GM12878 (cell line): ENCODE results near the gene CIDEC.

ENCODE experiments used
- CEBPB ChIP-seq, 2 experiments: fragments of 150-350 bp in 1 of 2; IDR thresholded peaks; 2 replicates each; pipeline ENCODE4 v1.6.1; 2012 to 2014; ENCODE audit warnings: low read depth in 2 of 2, low read length in 2 of 2, borderline replicate concordance in 1 of 2, inconsistent platforms in 1 of 2
- EP300 ChIP-seq, 2 experiments: fragments of 150-350 bp in 1 of 2; IDR thresholded peaks; 2 replicates each; pipeline ENCODE4 v1.6.1; 2011 to 2012; ENCODE audit warnings: low read depth in 2 of 2, low read length in 2 of 2, borderline replicate concordance in 1 of 2, improper control_type of control experiment in 1 of 2, inconsistent platforms in 1 of 2; ENCODE audit not compliant: control insufficient read depth in 1 of 2
- ETV6 ChIP-seq, 2 experiments: fragments of 450-650 bp in 1 of 2; IDR thresholded peaks in 1 of 2; conservative IDR thresholded peaks in 1 of 2; 2 replicates each; pipeline ENCODE4 v1.6.1; 2014; ENCODE audit warnings: antibody characterized with exemption in 1 of 2, borderline replicate concordance in 1 of 2, low read depth in 1 of 2, mild to moderate bottlenecking in 1 of 2, moderate library complexity in 1 of 2
- NR2C1 ChIP-seq: fragments of 450-650 bp; IDR thresholded peaks from 2 replicates; pipeline ENCODE4 v1.6.1; 2017; ENCODE audit warnings: antibody characterized with exemption, mild to moderate bottlenecking, moderate library complexity
- POLR2A ChIP-seq: IDR thresholded peaks from 2 replicates; pipeline ENCODE4 v1.6.1; 2011; ENCODE audit warnings: low read depth, mild to moderate bottlenecking, low read length
- TF ChIP-seq, protein P1 (sequence below), 3 experiments: IDR thresholded peaks in 2 of 3; conservative IDR thresholded peaks in 1 of 3; 2 replicates each; pipeline ENCODE4 v1.5.1; 2011; ENCODE audit warnings: low read depth in 3 of 3, low read length in 3 of 3, mild to moderate bottlenecking in 3 of 3, control low read depth in 2 of 3, moderate library complexity in 2 of 3, inconsistent platforms in 1 of 3, mixed read lengths in 1 of 3; ENCODE audit not compliant: control insufficient read depth in 2 of 3, insufficient read depth in 1 of 3; ENCODE audit errors: extremely low read depth in 1 of 3
- TF ChIP-seq, protein P2 (sequence below): IDR thresholded peaks from 2 replicates; pipeline ENCODE4 v1.6.1; 2011; ENCODE audit warnings: low read depth, mild to moderate bottlenecking, low read length, moderate library complexity, borderline replicate concordance; ENCODE audit errors: extremely low read depth

DNA sequence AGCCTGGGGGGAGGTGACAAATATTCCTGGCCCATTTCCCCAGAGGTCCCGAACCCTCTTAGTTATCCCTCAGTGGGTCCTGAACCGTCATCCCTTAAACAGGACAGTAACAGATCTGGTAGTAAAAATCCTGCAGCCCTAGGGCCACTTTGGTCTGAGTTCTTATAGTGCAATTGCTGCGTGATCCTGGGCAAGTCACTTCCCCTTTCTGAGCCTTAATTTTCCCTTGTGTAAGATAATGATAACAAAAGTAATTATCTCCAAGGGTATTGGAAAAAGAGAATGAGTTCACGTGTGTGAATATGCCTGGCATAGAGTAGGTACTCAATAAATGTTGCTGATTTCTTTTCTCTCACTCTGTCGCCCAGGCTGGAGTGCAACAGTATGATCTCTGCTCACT is 7.4 kb upstream of the CIDEC start:
- TF ChIP-seq NR2C1 (no peak), ETV6 (conservative IDR thresholded peaks at IDR 0.05 in 1 of 2, IDR thresholded peaks at IDR 0.05 in 1 of 2; ENCODE audit: borderline replicate concordance in 1 of 2, low read depth in 1 of 2) (no peak), CEBPB (IDR thresholded peaks at IDR 0.05; ENCODE audit: borderline replicate concordance in 1 of 2, low read depth in 2 of 2, low read length in 2 of 2) (no peak), POLR2A (no peak), EP300 (IDR thresholded peaks at IDR 0.05; ENCODE audit: borderline replicate concordance in 1 of 2, control insufficient read depth in 1 of 2, low read depth in 2 of 2, low read length in 2 of 2) (no peak)
- TF ChIP-seq, protein P1, sequence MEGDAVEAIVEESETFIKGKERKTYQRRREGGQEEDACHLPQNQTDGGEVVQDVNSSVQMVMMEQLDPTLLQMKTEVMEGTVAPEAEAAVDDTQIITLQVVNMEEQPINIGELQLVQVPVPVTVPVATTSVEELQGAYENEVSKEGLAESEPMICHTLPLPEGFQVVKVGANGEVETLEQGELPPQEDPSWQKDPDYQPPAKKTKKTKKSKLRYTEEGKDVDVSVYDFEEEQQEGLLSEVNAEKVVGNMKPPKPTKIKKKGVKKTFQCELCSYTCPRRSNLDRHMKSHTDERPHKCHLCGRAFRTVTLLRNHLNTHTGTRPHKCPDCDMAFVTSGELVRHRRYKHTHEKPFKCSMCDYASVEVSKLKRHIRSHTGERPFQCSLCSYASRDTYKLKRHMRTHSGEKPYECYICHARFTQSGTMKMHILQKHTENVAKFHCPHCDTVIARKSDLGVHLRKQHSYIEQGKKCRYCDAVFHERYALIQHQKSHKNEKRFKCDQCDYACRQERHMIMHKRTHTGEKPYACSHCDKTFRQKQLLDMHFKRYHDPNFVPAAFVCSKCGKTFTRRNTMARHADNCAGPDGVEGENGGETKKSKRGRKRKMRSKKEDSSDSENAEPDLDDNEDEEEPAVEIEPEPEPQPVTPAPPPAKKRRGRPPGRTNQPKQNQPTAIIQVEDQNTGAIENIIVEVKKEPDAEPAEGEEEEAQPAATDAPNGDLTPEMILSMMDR (IDR thresholded peaks at IDR 0.05 in 2 of 3, conservative IDR thresholded peaks at IDR 0.05 in 1 of 3; ENCODE audit: control insufficient read depth in 2 of 3, extremely low read depth in 1 of 3, insufficient read depth in 1 of 3, low read depth in 3 of 3, low read length in 3 of 3), result no peak
- TF ChIP-seq, protein P2, sequence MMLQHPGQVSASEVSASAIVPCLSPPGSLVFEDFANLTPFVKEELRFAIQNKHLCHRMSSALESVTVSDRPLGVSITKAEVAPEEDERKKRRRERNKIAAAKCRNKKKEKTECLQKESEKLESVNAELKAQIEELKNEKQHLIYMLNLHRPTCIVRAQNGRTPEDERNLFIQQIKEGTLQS, result no peak
